Measurements from ENCODE around the gene RASA3. TPM values are rescaled to one million over a fixed set of nuclear protein-coding genes. Genes with fewer than 3 reads are reported as not detected.

Gene RASA3
- total RNA-seq, 1 experiment from 2014 or later, result 18.6 TPM

DNA sequence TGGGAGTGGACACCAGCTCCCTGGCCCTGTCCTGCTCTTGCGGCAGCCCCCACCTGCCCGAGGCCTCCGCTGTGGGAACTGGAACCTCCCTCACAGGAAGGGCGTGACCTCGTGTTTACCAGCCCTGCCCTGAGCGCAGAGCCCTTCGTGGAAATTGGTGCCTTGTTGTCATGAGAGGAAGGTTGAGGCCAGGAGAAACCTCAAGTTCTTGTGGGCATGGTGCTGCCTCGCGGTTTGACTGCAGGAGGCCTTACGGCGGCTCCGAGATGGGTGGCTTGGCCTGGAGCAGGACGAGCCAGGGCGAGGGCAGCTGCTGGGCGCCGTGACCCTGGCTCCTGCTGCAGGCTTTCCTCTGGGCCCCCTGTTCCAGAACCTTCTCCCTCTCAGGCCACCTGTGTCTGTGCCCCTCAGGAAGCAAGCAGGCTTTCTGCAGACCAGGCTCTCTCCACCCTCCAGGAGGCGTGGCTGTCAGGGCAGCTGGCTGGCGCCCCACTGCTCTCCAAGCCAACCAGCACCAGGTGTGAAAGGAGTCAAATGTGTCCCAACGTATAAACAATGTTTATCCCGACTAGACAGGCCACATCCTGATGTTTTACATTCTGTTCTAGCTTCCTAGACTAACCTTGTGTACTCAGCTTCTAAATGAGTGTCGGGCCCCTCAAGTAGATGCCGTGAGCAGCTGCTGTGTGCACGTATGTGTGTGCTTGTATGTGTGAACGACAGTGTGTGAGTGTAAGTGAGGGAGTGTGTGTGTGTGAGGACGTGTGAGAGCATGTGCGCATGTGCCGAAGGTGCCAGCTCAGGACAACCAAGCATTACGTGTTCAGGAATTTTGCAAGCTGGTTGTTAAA is 10.4 kb upstream of the RASA3 start:
- RAD21 ChIA-PET (ENCODE audit: low non-redundant PET in 1 of 2, low total read pairs in 2 of 2, uncharacterized antibody in 2 of 2, unreplicated experiment in 2 of 2), result no interaction called here
- no TSS peak for BruUV-seq (replicated peaks)

DNA sequence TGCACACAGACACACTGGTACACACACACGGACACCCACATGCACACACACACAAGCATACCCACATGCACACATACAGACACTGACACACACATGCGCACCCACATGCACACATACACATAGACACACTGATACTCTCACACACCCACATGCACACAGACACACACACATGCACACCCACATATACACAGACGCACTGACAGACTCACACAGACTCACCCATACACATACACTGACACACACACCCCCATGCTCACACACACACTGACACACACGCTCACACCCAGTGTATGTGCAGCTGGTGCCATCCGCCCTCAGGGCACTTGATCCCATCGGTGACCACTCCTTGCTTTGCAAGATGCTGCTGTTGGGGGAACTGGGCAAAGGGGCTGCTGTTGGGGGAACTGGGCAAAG is 9.7 kb upstream of the RASA3 start:
- ATAC-seq, result no peak
- Histone ChIP-seq H3K9me3 (ENCODE audit: control insufficient read depth in 1 of 2, insufficient read depth in 1 of 2, low read depth in 1 of 2, low read length in 2 of 2) (no peaks in the 10 kb centered on the region), H3K9me2 (ENCODE audit: insufficient read depth) (no peaks in the 10 kb centered on the region), H3K4me3 (replicated peaks in 1 of 2; ENCODE audit: low read depth in 1 of 2, low read length in 2 of 2) (no peak overlapping the region), H3K27ac (ENCODE audit: low read depth, low read length) (no peak overlapping the region), H3K9ac (ENCODE audit: low read length) (no peak overlapping the region), H3K36me3 (ENCODE audit: control insufficient read depth in 1 of 2, insufficient read depth in 2 of 2, low read length in 2 of 2) (no peaks in the 10 kb centered on the region), H3K4me1 (ENCODE audit: control insufficient read depth in 1 of 2, insufficient read depth in 2 of 2, low read length in 2 of 2) (peaks cover 4 to 10% of the 10 kb centered on the region in 2 experiments; a peak in 3 of 4 replicates), H4K20me1 (ENCODE audit: insufficient read depth) (no peaks in the 10 kb centered on the region), H2AFZ (ENCODE audit: low read depth, low read length, poor library complexity, severe bottlenecking) (no peak overlapping the region), H3K79me2 (ENCODE audit: insufficient read depth, low read length) (no peaks in the 10 kb centered on the region), H3K4me2 (ENCODE audit: low read length) (no peak overlapping the region), H3K27me3 (ENCODE audit: insufficient read depth, low read length) (no peaks in the 10 kb centered on the region)
- DNase-seq (ENCODE audit: low read depth, low spot score), result no peak
- intact Hi-C loops (cut with micrococcal nuclease), result loop anchor here (10.0 kb wide), 1 partner anchor 187 kb away; no protein-coding TSS in a partner anchor
- POLR2A ChIA-PET, result no interaction called here
- RAD21 ChIA-PET (ENCODE audit: low non-redundant PET in 1 of 2, low total read pairs in 2 of 2, uncharacterized antibody in 2 of 2, unreplicated experiment in 2 of 2), result no interaction called here
- CTCF ChIA-PET, result no interaction called here
- no TSS peak for BruUV-seq (replicated peaks)
- TF ChIP-seq CBX3 (IDR thresholded peaks at IDR 0.05; ENCODE audit: low read depth) (no peak), CEBPB (IDR thresholded peaks at IDR 0.05; ENCODE audit: low read depth) (no peak), TCF7L2 (IDR thresholded peaks at IDR 0.05; ENCODE audit: borderline replicate concordance, extremely low read depth, insufficient read depth, insufficient read length) (no peak), ZNF274 (IDR thresholded peaks at IDR 0.05; ENCODE audit: low read depth, low read length) (no peak), YY1 (IDR thresholded peaks at IDR 0.05; ENCODE audit: extremely low read depth, insufficient replicate concordance, low read depth, low read length) (no peak), RAD21 (IDR thresholded peaks at IDR 0.05; ENCODE audit: low read depth) (no peak), ELF1 (IDR thresholded peaks at IDR 0.05; ENCODE audit: borderline replicate concordance, low read depth) (no peak), POLR2A (IDR thresholded peaks at IDR 0.05; ENCODE audit: borderline replicate concordance, extremely low read depth, insufficient read depth, insufficient read length) (no peak), JUND (IDR thresholded peaks at IDR 0.05) (no peak), SRF (IDR thresholded peaks at IDR 0.05; ENCODE audit: low read depth) (no peak), SP1 (IDR thresholded peaks at IDR 0.05; ENCODE audit: low read depth) (no peak), ZFX (IDR thresholded peaks at IDR 0.05) (no peak)
- TF ChIP-seq, protein P1, sequence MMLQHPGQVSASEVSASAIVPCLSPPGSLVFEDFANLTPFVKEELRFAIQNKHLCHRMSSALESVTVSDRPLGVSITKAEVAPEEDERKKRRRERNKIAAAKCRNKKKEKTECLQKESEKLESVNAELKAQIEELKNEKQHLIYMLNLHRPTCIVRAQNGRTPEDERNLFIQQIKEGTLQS (IDR thresholded peaks at IDR 0.05), result no peak
- TF ChIP-seq, protein P2, sequence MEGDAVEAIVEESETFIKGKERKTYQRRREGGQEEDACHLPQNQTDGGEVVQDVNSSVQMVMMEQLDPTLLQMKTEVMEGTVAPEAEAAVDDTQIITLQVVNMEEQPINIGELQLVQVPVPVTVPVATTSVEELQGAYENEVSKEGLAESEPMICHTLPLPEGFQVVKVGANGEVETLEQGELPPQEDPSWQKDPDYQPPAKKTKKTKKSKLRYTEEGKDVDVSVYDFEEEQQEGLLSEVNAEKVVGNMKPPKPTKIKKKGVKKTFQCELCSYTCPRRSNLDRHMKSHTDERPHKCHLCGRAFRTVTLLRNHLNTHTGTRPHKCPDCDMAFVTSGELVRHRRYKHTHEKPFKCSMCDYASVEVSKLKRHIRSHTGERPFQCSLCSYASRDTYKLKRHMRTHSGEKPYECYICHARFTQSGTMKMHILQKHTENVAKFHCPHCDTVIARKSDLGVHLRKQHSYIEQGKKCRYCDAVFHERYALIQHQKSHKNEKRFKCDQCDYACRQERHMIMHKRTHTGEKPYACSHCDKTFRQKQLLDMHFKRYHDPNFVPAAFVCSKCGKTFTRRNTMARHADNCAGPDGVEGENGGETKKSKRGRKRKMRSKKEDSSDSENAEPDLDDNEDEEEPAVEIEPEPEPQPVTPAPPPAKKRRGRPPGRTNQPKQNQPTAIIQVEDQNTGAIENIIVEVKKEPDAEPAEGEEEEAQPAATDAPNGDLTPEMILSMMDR (IDR thresholded peaks at IDR 0.05 in 2 of 3, conservative IDR thresholded peaks at IDR 0.05 in 1 of 3; ENCODE audit: borderline replicate concordance in 1 of 3, insufficient read depth in 1 of 3, low read depth in 2 of 3, low read length in 2 of 3), result no peak
- TF ChIP-seq, protein P3, sequence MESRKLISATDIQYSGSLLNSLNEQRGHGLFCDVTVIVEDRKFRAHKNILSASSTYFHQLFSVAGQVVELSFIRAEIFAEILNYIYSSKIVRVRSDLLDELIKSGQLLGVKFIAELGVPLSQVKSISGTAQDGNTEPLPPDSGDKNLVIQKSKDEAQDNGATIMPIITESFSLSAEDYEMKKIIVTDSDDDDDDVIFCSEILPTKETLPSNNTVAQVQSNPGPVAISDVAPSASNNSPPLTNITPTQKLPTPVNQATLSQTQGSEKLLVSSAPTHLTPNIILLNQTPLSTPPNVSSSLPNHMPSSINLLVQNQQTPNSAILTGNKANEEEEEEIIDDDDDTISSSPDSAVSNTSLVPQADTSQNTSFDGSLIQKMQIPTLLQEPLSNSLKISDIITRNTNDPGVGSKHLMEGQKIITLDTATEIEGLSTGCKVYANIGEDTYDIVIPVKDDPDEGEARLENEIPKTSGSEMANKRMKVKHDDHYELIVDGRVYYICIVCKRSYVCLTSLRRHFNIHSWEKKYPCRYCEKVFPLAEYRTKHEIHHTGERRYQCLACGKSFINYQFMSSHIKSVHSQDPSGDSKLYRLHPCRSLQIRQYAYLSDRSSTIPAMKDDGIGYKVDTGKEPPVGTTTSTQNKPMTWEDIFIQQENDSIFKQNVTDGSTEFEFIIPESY (IDR thresholded peaks at IDR 0.05; ENCODE audit: extremely low read depth, insufficient replicate concordance, low read length), result no peak

More for the DNA sequence above, 10.4 kb upstream of the RASA3 start:
- Histone ChIP-seq H3K4me3 (replicated peaks in 1 of 2; ENCODE audit: low read depth in 1 of 2, low read length in 2 of 2) (no peak overlapping the region), H3K9me2 (ENCODE audit: insufficient read depth) (no peaks in the 10 kb centered on the region), H3K4me1 (ENCODE audit: control insufficient read depth in 1 of 2, insufficient read depth in 2 of 2, low read length in 2 of 2) (peaks cover 4 to 10% of the 10 kb centered on the region in 2 experiments; a peak in 3 of 4 replicates), H2AFZ (ENCODE audit: low read depth, low read length, poor library complexity, severe bottlenecking) (no peak overlapping the region), H3K27me3 (ENCODE audit: insufficient read depth, low read length) (no peaks in the 10 kb centered on the region), H3K9me3 (ENCODE audit: control insufficient read depth in 1 of 2, insufficient read depth in 1 of 2, low read depth in 1 of 2, low read length in 2 of 2) (no peaks in the 10 kb centered on the region), H3K4me2 (ENCODE audit: low read length) (no peak overlapping the region), H3K9ac (ENCODE audit: low read length) (no peak overlapping the region), H3K27ac (ENCODE audit: low read depth, low read length) (no peak overlapping the region), H4K20me1 (ENCODE audit: insufficient read depth) (no peaks in the 10 kb centered on the region), H3K79me2 (ENCODE audit: insufficient read depth, low read length) (no peaks in the 10 kb centered on the region), H3K36me3 (ENCODE audit: control insufficient read depth in 1 of 2, insufficient read depth in 2 of 2, low read length in 2 of 2) (no peaks in the 10 kb centered on the region)
- TF ChIP-seq EZH2 (IDR thresholded peaks at IDR 0.05), result no peak
- TF ChIP-seq TCF7L2 (IDR thresholded peaks at IDR 0.05; ENCODE audit: borderline replicate concordance, extremely low read depth, insufficient read depth, insufficient read length), result no peak
- no peak for TF ChIP-seq EGR1 (IDR thresholded peaks at IDR 0.05; ENCODE audit: low read depth)
- intact Hi-C loops (cut with micrococcal nuclease), result loop anchor here (1.0 to 10.0 kb wide), 2 partner anchors 83 to 188 kb away; no protein-coding TSS in a partner anchor
- ChIA-PET CTCF (no interaction called here), POLR2A (no interaction called here)
- DNase-seq (ENCODE audit: low read depth, low spot score) (no peak), ATAC-seq (no peak)

Measured in HCT116 (cell line).